ENCODE results near the gene HTT. TPM values are rescaled to one million over a fixed set of nuclear protein-coding genes. Genes with fewer than 3 reads are reported as not detected.

Gene HTT
- total and polyA plus RNA-seq, 2 of the 8 experiments (the other 6 are each of a cell fraction or from before 2014, with no cell fraction given), result 24.0 to 71.0 TPM

DNA sequence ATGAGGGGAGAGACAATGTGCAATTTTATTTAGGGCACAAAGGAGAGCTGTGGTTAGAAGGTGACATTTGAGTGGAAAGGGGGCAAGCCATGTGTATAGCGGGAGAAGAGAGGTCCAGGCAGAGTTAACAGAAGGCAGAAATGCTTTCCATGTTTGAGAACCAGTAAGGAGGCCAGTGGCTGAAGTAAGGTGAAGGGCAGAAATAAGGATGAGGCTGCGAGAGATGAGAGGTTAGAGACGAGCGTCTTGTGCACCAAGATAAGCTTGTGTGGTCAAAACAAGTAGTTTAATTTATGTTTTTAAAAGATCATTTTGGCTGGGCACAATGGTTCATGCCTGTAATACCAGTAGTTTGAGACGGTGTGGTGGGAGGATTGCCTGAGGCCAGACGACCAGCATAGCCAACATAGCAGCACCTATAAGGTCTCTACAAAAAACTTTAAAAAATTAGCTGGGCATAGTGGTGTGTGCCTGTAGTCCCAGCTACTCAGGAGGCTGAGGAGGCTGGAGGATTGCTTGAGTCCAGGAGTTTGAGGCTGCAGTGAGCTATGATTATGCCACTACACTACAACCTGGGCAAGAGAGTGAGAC, 8.5 kb downstream of the HTT start (continued):
- TF ChIP-seq, protein P1, sequence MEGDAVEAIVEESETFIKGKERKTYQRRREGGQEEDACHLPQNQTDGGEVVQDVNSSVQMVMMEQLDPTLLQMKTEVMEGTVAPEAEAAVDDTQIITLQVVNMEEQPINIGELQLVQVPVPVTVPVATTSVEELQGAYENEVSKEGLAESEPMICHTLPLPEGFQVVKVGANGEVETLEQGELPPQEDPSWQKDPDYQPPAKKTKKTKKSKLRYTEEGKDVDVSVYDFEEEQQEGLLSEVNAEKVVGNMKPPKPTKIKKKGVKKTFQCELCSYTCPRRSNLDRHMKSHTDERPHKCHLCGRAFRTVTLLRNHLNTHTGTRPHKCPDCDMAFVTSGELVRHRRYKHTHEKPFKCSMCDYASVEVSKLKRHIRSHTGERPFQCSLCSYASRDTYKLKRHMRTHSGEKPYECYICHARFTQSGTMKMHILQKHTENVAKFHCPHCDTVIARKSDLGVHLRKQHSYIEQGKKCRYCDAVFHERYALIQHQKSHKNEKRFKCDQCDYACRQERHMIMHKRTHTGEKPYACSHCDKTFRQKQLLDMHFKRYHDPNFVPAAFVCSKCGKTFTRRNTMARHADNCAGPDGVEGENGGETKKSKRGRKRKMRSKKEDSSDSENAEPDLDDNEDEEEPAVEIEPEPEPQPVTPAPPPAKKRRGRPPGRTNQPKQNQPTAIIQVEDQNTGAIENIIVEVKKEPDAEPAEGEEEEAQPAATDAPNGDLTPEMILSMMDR (IDR thresholded peaks at IDR 0.05; ENCODE audit: control extremely low read depth in 1 of 3, insufficient read depth in 1 of 3, low read depth in 1 of 3, low read length in 3 of 3), result no peak
- TF ChIP-seq HDAC6 (IDR thresholded peaks at IDR 0.05; ENCODE audit: low read depth, low read length), result no peak
- no peak for TF ChIP-seq SUZ12 (IDR thresholded peaks at IDR 0.05; ENCODE audit: low read length)
- no peak for TF ChIP-seq CHD1 (IDR thresholded peaks at IDR 0.05; ENCODE audit: low read depth, low read length)
- TF ChIP-seq, protein P2, sequence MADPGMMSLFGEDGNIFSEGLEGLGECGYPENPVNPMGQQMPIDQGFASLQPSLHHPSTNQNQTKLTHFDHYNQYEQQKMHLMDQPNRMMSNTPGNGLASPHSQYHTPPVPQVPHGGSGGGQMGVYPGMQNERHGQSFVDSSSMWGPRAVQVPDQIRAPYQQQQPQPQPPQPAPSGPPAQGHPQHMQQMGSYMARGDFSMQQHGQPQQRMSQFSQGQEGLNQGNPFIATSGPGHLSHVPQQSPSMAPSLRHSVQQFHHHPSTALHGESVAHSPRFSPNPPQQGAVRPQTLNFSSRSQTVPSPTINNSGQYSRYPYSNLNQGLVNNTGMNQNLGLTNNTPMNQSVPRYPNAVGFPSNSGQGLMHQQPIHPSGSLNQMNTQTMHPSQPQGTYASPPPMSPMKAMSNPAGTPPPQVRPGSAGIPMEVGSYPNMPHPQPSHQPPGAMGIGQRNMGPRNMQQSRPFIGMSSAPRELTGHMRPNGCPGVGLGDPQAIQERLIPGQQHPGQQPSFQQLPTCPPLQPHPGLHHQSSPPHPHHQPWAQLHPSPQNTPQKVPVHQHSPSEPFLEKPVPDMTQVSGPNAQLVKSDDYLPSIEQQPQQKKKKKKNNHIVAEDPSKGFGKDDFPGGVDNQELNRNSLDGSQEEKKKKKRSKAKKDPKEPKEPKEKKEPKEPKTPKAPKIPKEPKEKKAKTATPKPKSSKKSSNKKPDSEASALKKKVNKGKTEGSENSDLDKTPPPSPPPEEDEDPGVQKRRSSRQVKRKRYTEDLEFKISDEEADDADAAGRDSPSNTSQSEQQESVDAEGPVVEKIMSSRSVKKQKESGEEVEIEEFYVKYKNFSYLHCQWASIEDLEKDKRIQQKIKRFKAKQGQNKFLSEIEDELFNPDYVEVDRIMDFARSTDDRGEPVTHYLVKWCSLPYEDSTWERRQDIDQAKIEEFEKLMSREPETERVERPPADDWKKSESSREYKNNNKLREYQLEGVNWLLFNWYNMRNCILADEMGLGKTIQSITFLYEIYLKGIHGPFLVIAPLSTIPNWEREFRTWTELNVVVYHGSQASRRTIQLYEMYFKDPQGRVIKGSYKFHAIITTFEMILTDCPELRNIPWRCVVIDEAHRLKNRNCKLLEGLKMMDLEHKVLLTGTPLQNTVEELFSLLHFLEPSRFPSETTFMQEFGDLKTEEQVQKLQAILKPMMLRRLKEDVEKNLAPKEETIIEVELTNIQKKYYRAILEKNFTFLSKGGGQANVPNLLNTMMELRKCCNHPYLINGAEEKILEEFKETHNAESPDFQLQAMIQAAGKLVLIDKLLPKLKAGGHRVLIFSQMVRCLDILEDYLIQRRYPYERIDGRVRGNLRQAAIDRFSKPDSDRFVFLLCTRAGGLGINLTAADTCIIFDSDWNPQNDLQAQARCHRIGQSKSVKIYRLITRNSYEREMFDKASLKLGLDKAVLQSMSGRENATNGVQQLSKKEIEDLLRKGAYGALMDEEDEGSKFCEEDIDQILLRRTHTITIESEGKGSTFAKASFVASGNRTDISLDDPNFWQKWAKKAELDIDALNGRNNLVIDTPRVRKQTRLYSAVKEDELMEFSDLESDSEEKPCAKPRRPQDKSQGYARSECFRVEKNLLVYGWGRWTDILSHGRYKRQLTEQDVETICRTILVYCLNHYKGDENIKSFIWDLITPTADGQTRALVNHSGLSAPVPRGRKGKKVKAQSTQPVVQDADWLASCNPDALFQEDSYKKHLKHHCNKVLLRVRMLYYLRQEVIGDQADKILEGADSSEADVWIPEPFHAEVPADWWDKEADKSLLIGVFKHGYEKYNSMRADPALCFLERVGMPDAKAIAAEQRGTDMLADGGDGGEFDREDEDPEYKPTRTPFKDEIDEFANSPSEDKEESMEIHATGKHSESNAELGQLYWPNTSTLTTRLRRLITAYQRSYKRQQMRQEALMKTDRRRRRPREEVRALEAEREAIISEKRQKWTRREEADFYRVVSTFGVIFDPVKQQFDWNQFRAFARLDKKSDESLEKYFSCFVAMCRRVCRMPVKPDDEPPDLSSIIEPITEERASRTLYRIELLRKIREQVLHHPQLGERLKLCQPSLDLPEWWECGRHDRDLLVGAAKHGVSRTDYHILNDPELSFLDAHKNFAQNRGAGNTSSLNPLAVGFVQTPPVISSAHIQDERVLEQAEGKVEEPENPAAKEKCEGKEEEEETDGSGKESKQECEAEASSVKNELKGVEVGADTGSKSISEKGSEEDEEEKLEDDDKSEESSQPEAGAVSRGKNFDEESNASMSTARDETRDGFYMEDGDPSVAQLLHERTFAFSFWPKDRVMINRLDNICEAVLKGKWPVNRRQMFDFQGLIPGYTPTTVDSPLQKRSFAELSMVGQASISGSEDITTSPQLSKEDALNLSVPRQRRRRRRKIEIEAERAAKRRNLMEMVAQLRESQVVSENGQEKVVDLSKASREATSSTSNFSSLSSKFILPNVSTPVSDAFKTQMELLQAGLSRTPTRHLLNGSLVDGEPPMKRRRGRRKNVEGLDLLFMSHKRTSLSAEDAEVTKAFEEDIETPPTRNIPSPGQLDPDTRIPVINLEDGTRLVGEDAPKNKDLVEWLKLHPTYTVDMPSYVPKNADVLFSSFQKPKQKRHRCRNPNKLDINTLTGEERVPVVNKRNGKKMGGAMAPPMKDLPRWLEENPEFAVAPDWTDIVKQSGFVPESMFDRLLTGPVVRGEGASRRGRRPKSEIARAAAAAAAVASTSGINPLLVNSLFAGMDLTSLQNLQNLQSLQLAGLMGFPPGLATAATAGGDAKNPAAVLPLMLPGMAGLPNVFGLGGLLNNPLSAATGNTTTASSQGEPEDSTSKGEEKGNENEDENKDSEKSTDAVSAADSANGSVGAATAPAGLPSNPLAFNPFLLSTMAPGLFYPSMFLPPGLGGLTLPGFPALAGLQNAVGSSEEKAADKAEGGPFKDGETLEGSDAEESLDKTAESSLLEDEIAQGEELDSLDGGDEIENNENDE (IDR thresholded peaks at IDR 0.05; ENCODE audit: insufficient replicate concordance, low read length), result no peak
